Measurements from ENCODE around the gene KCTD15.

The KCTD15 gene

DNA sequence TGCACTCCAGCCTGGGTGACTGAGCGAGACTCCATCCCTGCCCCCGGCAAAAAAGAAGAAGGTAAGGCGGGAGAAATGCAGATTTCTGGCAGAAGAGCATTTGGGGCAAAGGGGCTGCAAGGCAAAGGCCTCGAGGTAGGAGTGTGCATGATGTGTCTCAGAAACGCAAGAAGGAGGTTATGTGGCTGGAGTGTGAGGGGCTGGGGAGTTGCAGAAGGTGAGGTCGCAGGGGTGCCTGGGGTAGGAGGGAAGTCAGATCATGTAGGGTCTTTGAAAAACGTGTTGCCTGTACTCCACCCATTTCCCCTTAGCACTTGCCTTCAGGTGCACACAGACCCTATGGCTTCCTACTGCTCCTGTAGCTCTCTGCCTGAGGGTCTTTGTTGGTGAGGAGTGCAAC lies 29.9 kb downstream of the KCTD15 start:
- no peak for DNase-seq
- H3K27me3 ChIP-seq (replicated peaks) = no peaks in the 10 kb centered on the region
- in situ Hi-C loops (cut with HindIII; ENCODE audit: low pct_ligation_motif_present, low sequenced_read_pairs) = no loop called here
- H3K27ac ChIP-seq = no peak overlapping the region
- TF ChIP-seq, protein P1, sequence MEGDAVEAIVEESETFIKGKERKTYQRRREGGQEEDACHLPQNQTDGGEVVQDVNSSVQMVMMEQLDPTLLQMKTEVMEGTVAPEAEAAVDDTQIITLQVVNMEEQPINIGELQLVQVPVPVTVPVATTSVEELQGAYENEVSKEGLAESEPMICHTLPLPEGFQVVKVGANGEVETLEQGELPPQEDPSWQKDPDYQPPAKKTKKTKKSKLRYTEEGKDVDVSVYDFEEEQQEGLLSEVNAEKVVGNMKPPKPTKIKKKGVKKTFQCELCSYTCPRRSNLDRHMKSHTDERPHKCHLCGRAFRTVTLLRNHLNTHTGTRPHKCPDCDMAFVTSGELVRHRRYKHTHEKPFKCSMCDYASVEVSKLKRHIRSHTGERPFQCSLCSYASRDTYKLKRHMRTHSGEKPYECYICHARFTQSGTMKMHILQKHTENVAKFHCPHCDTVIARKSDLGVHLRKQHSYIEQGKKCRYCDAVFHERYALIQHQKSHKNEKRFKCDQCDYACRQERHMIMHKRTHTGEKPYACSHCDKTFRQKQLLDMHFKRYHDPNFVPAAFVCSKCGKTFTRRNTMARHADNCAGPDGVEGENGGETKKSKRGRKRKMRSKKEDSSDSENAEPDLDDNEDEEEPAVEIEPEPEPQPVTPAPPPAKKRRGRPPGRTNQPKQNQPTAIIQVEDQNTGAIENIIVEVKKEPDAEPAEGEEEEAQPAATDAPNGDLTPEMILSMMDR (IDR thresholded peaks at IDR 0.05; ENCODE audit: low read depth, low read length, missing control alignments) = no peak
- no peak overlapping the region for H3K4me3 ChIP-seq (ENCODE audit: low read depth, low read length)
- no peaks in the 10 kb centered on the region for H3K36me3 ChIP-seq (replicated peaks)

DNA sequence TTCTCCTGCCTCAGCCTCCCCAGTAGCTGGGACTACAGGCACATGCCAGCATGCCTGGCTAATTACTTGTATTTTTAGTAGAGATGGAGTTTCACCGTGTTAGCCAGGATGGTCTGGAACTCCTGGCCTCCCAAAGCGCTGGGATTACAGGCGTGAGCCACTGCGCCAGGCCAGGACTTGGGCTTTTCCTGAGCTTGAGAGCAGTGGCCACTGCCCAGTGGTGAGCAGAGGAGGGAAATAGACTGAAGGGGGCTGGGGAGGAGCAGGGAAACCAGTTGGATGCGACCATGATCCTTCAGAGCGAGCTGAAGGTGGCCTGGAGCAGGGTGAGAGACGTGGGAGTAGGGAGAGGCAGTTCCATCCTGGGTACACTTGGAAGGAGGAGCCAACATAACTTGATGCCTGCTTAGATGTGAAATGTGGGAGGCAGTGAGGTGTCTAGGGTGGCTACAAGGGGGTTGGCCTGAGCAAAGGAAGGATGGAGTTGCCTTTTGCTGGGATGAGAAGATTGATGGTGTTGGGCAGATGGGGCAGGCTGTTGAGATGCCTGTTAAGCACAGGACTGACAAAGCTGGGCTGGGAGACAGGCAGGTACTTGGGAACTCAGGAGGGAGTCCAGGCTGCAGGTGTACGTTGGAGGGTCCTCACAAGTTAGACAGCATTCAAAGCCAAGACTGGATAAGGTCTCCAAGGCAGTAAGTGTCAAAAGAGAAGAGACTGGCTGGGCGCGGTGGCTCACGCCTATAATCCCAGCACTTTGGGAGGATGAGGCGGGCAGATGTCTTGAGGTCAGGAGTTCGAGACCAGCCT lies 31.8 kb downstream of the KCTD15 start:
- Histone ChIP-seq H3K27me3 (replicated peaks) (no peaks in the 10 kb centered on the region), H3K27ac (no peak overlapping the region), H3K4me3 (ENCODE audit: low read depth, low read length) (no peak overlapping the region), H3K36me3 (replicated peaks) (no peaks in the 10 kb centered on the region)
- no peak for DNase-seq
- in situ Hi-C loops (cut with HindIII; ENCODE audit: low pct_ligation_motif_present, low sequenced_read_pairs) = no loop called here
- TF ChIP-seq, protein P1 (IDR thresholded peaks at IDR 0.05; ENCODE audit: low read depth, low read length, missing control alignments) = no peak

DNA sequence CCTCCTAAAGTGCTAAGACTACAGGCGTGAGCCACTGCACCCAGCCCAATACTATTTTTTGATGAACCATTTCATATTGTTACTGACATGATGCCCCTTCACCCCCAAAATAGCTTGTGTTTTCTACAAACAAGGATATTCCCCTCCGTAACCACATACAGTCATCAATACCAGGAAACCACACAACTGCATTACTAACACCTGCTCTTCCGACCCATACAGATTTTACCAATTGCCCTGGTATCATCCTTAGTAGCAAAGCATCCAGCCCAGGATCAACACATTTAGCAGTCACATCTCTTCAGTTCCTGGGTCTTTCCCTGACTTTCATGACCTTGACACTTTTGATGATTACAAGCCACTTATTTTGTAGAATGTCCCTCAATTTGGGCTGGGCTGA lies 33.6 kb downstream of the KCTD15 start:
- Histone ChIP-seq H3K4me3 (ENCODE audit: low read depth, low read length) (no peak overlapping the region), H3K27ac (no peak overlapping the region), H3K36me3 (replicated peaks) (no peaks in the 10 kb centered on the region), H3K27me3 (replicated peaks) (no peaks in the 10 kb centered on the region)
- TF ChIP-seq, protein P1 (IDR thresholded peaks at IDR 0.05; ENCODE audit: low read depth, low read length, missing control alignments) = no peak
- in situ Hi-C loops (cut with HindIII; ENCODE audit: low pct_ligation_motif_present, low sequenced_read_pairs) = no loop called here
- no peak for DNase-seq

DNA sequence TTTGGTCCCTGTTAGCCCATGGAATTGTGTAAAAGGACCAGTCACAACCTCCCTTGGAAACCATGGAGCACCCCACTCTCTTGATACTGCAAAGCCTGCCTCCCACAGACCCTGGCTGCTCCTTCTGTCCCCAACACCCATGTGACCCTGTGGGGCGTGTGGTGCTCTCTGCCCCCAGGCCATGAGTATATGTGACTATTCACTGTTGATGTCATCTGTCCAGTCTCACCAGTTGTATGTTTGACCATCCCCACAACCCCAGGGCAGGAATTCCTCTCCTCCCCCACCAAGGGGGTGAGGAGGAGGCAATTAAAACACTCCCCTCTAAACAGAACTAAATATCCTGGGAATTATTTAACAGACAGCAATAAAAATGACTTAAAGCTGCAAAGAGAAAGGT lies 35.2 kb downstream of the KCTD15 start:
- DNase-seq = no peak
- Histone ChIP-seq H3K36me3 (replicated peaks) (no peaks in the 10 kb centered on the region), H3K4me3 (ENCODE audit: low read depth, low read length) (no peak overlapping the region), H3K27me3 (replicated peaks) (no peaks in the 10 kb centered on the region), H3K27ac (no peak overlapping the region)
- TF ChIP-seq, protein P1 (IDR thresholded peaks at IDR 0.05; ENCODE audit: low read depth, low read length, missing control alignments) = no peak
- in situ Hi-C loops (cut with HindIII; ENCODE audit: low pct_ligation_motif_present, low sequenced_read_pairs) = no loop called here

DNA sequence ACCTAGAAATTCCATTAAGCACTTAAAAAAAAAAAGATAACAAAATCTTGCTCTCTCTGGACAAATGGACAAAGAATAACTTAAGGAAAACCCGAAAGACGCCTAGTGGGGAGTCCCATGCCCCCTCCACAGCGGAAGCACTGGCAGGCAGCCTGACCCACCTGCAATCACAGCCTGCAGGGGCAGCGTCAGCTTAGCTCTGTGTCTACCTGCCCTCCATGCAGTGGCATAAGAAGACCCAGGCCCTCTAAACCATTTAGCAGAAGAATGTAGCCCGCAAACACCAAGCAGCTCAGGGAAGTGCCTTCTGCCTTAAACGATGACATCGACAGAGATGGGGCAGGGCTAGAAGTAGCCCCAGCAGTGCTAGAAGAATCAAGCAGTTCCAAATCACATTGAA lies 36.0 kb downstream of the KCTD15 start:
- no peak overlapping the region for H3K27ac ChIP-seq
- TF ChIP-seq, protein P1 (IDR thresholded peaks at IDR 0.05; ENCODE audit: low read depth, low read length, missing control alignments) = no peak
- no peak for DNase-seq
- H3K36me3 ChIP-seq (replicated peaks) = no peaks in the 10 kb centered on the region
- in situ Hi-C loops (cut with HindIII; ENCODE audit: low pct_ligation_motif_present, low sequenced_read_pairs) = no loop called here
- H3K27me3 ChIP-seq (replicated peaks) = no peaks in the 10 kb centered on the region
- no peak overlapping the region for H3K4me3 ChIP-seq (ENCODE audit: low read depth, low read length)

DNA sequence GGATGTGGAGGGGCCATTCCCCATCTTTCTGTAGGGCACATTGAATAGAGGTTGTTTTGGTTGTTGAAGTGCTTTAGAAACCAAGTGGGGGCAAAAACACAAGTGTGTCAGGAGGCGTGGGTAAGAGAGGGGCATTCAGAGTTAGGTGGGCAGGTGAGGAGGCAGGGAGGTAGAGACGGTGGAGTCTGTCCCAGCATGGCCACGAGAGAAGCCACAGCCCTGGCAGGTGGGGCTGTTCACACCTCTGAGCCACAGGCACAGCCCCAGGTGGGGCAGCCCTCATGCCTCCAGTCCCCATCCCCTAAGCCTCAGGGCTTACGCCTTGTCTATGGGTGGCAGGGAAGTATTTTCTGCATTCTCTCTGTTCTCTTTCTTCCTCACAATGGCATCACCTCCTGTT lies 43.7 kb downstream of the KCTD15 start:
- H3K27me3 ChIP-seq (replicated peaks) = no peaks in the 10 kb centered on the region
- in situ Hi-C loops (cut with HindIII; ENCODE audit: low pct_ligation_motif_present, low sequenced_read_pairs) = no loop called here
- H3K36me3 ChIP-seq (replicated peaks) = no peaks in the 10 kb centered on the region
- DNase-seq = no peak
- TF ChIP-seq, protein P1 (IDR thresholded peaks at IDR 0.05; ENCODE audit: low read depth, low read length, missing control alignments) = no peak
- no peak overlapping the region for H3K4me3 ChIP-seq (ENCODE audit: low read depth, low read length)
- H3K27ac ChIP-seq = no peak overlapping the region

Data from brain microvascular endothelial cell (primary cell).